SK-N-SH treated with all-trans-retinoic acid at 6 μM for 48 hours (cell line): Measurements from ENCODE around the gene E2F2.

Source experiments
- ARNTL ChIP-seq: fragments of 450-650 bp; formaldehyde crosslinking; IDR thresholded peaks from 2 replicates; pipeline ENCODE4 v1.5.0; 2020; ENCODE audit warnings: low read depth, mild to moderate bottlenecking, moderate library complexity, borderline replicate concordance
- BACH2 ChIP-seq: fragments of 250-450 bp; sonication (Bioruptor Pico); IDR thresholded peaks from 2 replicates; pipeline ENCODE4 v1.9.0; 2021; ENCODE audit warnings: mild to moderate bottlenecking, borderline replicate concordance
- CSDC2 ChIP-seq: fragments of 250-450 bp; sonication (Bioruptor Pico); IDR thresholded peaks from 2 replicates; pipeline ENCODE4 v1.5.0; 2020; ENCODE audit warnings: mild to moderate bottlenecking, moderate library complexity
- GLIS3 ChIP-seq: fragments of 250-450 bp; sonication (Bioruptor Pico); IDR thresholded peaks from 2 replicates; pipeline ENCODE4 v1.5.0; 2020; ENCODE audit warnings: mild to moderate bottlenecking, moderate library complexity
- ISL1 ChIP-seq: fragments of 250-450 bp; sonication (Bioruptor Pico); IDR thresholded peaks from 2 replicates; pipeline ENCODE4 v2.1.2; 2022; ENCODE audit warnings: mild to moderate bottlenecking, moderate library complexity
- TCF4 ChIP-seq: fragments of 250-450 bp; sonication (Bioruptor Pico); IDR thresholded peaks from 2 replicates; pipeline ENCODE4 v1.8.0; 2021; ENCODE audit warnings: mild to moderate bottlenecking, moderate library complexity, borderline replicate concordance
- TOX ChIP-seq: fragments of 250-450 bp; sonication (Bioruptor Pico); IDR thresholded peaks from 2 replicates; pipeline ENCODE4 v1.8.0; 2021; ENCODE audit warnings: mild to moderate bottlenecking, moderate library complexity, borderline replicate concordance
- ZC3H10 ChIP-seq: fragments of 250-450 bp; sonication (Bioruptor Pico); IDR thresholded peaks from 2 replicates; pipeline ENCODE4 v1.5.1; 2021; ENCODE audit warnings: mild to moderate bottlenecking, moderate library complexity
- ZFP30 ChIP-seq: fragments of 450-650 bp; formaldehyde crosslinking; IDR thresholded peaks from 2 replicates; pipeline ENCODE4 v1.5.0; 2022; ENCODE audit warnings: mild to moderate bottlenecking, moderate library complexity
- ZNF70 ChIP-seq: fragments of 450-650 bp; formaldehyde crosslinking; IDR thresholded peaks from 2 replicates; pipeline ENCODE4 v1.5.0; 2020; ENCODE audit warnings: mild to moderate bottlenecking, moderate library complexity
- TF ChIP-seq, protein P1 (sequence below): fragments of 250-450 bp; sonication (Bioruptor Pico); IDR thresholded peaks from 2 replicates; pipeline ENCODE4 v1.5.1; 2020; ENCODE audit warnings: low read depth, mild to moderate bottlenecking, moderate library complexity
- TF ChIP-seq, protein P2 (sequence below): fragments of 250-450 bp; sonication (Bioruptor Pico); IDR thresholded peaks from 2 replicates; pipeline ENCODE4 v1.8.0; 2020; ENCODE audit warnings: mild to moderate bottlenecking, moderate library complexity, borderline replicate concordance

DNA sequence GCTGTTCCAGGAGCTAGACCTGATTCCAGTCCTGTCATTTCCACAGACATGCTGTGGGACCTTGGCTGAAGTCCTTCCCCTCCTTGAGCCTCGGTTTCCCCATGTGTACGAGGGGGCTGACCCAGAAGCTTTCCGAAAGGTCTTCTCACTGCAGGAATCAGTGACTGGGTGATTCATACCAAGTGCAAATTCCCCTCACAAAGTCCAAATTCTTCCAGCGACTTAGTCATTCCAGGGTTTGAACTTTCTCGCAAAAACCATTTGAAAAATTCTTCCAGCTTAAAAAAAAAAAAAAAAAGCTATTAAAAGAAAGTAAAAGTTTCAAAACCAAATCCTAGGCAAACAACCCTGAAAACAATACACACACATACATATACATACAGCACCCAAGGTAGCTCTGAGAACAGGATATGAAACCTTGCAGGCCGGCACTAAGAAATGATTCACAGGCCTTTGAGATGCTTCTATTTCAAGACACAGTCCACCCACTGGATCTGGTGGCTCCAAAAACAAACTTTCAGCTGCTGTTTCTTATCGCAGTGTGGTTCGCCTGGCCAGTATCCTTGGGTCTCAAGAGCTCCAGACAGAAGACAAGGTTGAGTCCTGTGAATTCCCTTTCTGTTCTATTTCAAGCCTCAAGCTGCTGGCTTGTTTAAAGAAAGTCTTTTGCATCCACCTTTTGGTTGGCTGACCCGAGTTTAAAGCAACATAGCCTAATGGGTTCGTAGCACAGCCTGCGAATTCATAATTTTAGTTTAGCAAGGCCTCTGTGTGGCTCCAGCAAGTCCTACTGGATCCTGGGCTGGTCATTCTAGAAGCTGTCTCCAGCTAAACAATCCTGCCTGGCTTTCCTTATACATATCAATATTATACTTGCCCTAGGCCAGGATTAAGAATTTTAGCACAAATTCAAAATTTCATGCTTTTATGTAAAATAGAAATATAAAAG, 46.3 kb upstream of the E2F2 start:
- TF ChIP-seq ZC3H10 (no peak), ISL1 (CRISPR knock-in tag) (no peak), ZFP30 (CRISPR knock-in tag) (no peak), GLIS3 (no peak), TOX (CRISPR knock-in tag) (no peak), BACH2 (CRISPR knock-in tag) (no peak), CSDC2 (peak; percentile 68; the same call in 1 of the 2 replicates), ARNTL (no peak), ZNF70 (no peak), TCF4 (CRISPR knock-in tag) (no peak)
- TF ChIP-seq, protein P1, sequence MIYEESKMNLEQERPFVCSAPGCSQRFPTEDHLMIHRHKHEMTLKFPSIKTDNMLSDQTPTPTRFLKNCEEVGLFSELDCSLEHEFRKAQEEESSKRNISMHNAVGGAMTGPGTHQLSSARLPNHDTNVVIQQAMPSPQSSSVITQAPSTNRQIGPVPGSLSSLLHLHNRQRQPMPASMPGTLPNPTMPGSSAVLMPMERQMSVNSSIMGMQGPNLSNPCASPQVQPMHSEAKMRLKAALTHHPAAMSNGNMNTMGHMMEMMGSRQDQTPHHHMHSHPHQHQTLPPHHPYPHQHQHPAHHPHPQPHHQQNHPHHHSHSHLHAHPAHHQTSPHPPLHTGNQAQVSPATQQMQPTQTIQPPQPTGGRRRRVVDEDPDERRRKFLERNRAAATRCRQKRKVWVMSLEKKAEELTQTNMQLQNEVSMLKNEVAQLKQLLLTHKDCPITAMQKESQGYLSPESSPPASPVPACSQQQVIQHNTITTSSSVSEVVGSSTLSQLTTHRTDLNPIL (CRISPR knock-in tag): no peak
- TF ChIP-seq, protein P2, sequence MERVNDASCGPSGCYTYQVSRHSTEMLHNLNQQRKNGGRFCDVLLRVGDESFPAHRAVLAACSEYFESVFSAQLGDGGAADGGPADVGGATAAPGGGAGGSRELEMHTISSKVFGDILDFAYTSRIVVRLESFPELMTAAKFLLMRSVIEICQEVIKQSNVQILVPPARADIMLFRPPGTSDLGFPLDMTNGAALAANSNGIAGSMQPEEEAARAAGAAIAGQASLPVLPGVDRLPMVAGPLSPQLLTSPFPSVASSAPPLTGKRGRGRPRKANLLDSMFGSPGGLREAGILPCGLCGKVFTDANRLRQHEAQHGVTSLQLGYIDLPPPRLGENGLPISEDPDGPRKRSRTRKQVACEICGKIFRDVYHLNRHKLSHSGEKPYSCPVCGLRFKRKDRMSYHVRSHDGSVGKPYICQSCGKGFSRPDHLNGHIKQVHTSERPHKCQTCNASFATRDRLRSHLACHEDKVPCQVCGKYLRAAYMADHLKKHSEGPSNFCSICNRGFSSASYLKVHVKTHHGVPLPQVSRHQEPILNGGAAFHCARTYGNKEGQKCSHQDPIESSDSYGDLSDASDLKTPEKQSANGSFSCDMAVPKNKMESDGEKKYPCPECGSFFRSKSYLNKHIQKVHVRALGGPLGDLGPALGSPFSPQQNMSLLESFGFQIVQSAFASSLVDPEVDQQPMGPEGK (CRISPR knock-in tag): no peak
